Adrenal gland (tissue), 12 donors: ENCODE data around the gene SARS1. TPM values are rescaled to one million over a fixed set of nuclear protein-coding genes. Genes with fewer than 3 reads are reported as not detected.
A peak's percentile ranks its signal among the peaks of the same experiment; 100 is the strongest.

Experiments used
- DNase-seq, 7 donors: peaks; one replicate each; pipeline ENCODE4 v3.0.0-alpha.2; 2019 to 2020
- H3K27ac ChIP-seq, 5 donors: fragments of 200-600 bp; sonication (generic) in 4 of 5; 1 replicate in 3 of 5; 2 replicates in 2 of 5; pipeline versions ENCODE4 v1.5.1 to v1.8.0; 2016 to 2020; ENCODE audit warnings: mild to moderate bottlenecking in 1 of 5
- H3K27me3 ChIP-seq: fragments of 200-600 bp; 2 replicates; pipeline ENCODE4 v1.8.0; 2021
- H3K36me3 ChIP-seq, 2 donors: fragments of 200-600 bp; replicated peaks in 1 of 2; 1 replicate in 1 of 2; 2 replicates in 1 of 2; pipeline versions ENCODE4 v1.5.1 to v1.8.0; 2018 to 2022
- H3K4me1 ChIP-seq, 2 donors: fragments of 200-600 bp; replicated peaks in 1 of 2; 1 replicate in 1 of 2; 2 replicates in 1 of 2; pipeline versions ENCODE4 v1.5.1 to v1.8.0; 2018 to 2021
- H3K4me3 ChIP-seq, 4 donors: fragments of 200-600 bp; sonication (generic) in 3 of 4; one replicate each; pipeline ENCODE4 v1.5.1; 2016 to 2018
- H3K9me3 ChIP-seq, 3 donors: fragments of 200-600 bp; sonication (generic) in 1 of 3; replicated peaks in 1 of 3; 1 replicate in 2 of 3; 2 replicates in 1 of 3; pipeline versions ENCODE4 v1.5.1 to v1.8.0; 2016 to 2021
- POLR2A ChIP-seq, 2 donors: fragments of 450-650 bp; IDR thresholded peaks; one replicate each; pipeline ENCODE4 v1.6.1; 2017; ENCODE audit warnings: antibody characterized with exemption in 2 of 2, mild to moderate bottlenecking in 2 of 2, moderate library complexity in 1 of 2
- WGBS, 4 donors: extraction: QIAGEN DNeasy Blood & Tissue Kit in 2 of 4; methylation state at CpG; one replicate each; pipeline versions ENCODE4 v1.1.5 to v1.1.7; 2013 to 2017; 5-methylcytosine and 5-hydroxymethylcytosine counted together
- intact Hi-C, 2 donors: fragments of 100-400 bp; cut with DNase I; formaldehyde crosslinking; loops; one replicate each; pipeline versions ENCODE4 v1.14.1 to v1.15.0; 2022 to 2023
- polyA plus RNA-seq, 3 donors: library from polyadenylated mRNA; stranded (reverse); fragments of 200-250 nt in 2 of 3; fragments of 350-450 nt in 1 of 3; fragmentation: Illumina TruSeq in 1 of 3; extraction: RNeasy Lipid Tissue Mini Kit (QIAGEN cat#74804) in 1 of 3; gene quantifications; one replicate each; pipeline ENCODE4 v1.2.3, GENCODE V29; 2013 to 2014
- total RNA-seq, 9 donors: library from RNA; depleted of rRNA in 4 of 9; stranded (reverse); fragments of >200 nt in 4 of 9; fragments of 120-200 nt in 1 of 9; fragmentation: NEBNext Ultra II Directional in 1 of 9; extraction: Animal tissue kit (Norgen Biotek cat#: 25700) in 1 of 9; gene quantifications; one replicate each; pipeline versions ENCODE4 v1.1.0 to v1.2.4, GENCODE V29; 2013 to 2023
- TF ChIP-seq, protein P1 (sequence below), 6 experiments: fragments of 450-650 bp in 4 of 6; fragments of 200-600 bp in 2 of 6; sonication (generic) in 1 of 6; IDR thresholded peaks; 1 replicate in 5 of 6; 2 replicates in 1 of 6; pipeline versions ENCODE4 v1.5.1 to v1.8.0; 2016 to 2021; ENCODE audit warnings: antibody characterized with exemption in 6 of 6, mild to moderate bottlenecking in 2 of 6, moderate library complexity in 1 of 6
- donor health status: healthy with polysubstance abuse.
- donor health status: Bipolar disorder and iron deficiency.
- donor health status: DM: yes; HTN: yes; CAD: no.
- donor health status: DM: no; HTN: no; CAD: no.
- donor health status: DM: no; HTN: no; CAD: no.
- donor health status: DM: yes; HTN: yes; CAD: no.

SARS1 gene
- total and polyA plus RNA-seq, 12 donors: 64.3 to 216 (median 152) TPM

DNA sequence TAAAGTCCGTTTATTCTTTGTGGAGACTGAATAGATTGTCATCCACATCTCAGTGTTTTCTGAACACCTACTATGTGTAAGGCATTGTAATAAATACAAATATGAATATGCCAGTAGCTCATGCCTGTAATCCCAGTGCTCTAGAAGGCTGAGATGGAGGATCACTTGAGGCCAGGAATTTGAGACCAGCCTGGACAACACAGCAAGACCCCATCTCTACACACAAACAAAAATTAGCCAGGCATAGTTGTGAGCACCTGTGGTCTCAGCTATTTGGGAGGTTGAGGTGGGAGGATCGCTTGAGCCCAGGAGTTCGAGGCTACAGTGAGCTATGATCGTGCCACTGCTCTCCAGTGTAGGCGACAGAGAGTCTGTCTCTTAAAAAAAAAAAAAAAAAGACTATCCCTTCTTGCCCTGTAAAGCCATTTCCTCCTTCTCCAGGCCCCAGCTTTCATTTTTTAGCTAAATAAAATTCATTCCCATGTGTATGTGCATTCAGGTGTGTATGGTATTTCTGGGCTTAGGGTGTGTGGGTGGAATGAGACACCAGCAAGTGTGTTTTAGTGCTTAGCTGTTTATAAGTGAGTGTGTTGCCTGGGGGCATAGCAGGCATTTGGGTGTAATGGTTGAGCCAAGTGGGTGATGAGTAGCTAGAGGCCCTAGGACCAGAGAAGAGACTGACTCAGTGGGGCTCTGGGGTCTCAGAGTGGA, 43.4 kb downstream of the SARS1 start:
- no peak for TF ChIP-seq POLR2A (IDR thresholded peaks at IDR 0.05)
- TF ChIP-seq, protein P1, sequence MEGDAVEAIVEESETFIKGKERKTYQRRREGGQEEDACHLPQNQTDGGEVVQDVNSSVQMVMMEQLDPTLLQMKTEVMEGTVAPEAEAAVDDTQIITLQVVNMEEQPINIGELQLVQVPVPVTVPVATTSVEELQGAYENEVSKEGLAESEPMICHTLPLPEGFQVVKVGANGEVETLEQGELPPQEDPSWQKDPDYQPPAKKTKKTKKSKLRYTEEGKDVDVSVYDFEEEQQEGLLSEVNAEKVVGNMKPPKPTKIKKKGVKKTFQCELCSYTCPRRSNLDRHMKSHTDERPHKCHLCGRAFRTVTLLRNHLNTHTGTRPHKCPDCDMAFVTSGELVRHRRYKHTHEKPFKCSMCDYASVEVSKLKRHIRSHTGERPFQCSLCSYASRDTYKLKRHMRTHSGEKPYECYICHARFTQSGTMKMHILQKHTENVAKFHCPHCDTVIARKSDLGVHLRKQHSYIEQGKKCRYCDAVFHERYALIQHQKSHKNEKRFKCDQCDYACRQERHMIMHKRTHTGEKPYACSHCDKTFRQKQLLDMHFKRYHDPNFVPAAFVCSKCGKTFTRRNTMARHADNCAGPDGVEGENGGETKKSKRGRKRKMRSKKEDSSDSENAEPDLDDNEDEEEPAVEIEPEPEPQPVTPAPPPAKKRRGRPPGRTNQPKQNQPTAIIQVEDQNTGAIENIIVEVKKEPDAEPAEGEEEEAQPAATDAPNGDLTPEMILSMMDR (IDR thresholded peaks at IDR 0.05): no peak
- intact Hi-C loops: no loop called here
- Histone ChIP-seq H3K36me3 (no peaks in the 10 kb centered on the region), H3K27ac (no peak overlapping the region), H3K9me3 (no peaks in the 10 kb centered on the region), H3K4me3 (no peak overlapping the region), H3K27me3 (no peaks in the 10 kb centered on the region), H3K4me1 (peaks cover 0 to 8% of the 10 kb centered on the region in 2 donors)
- WGBS, 4 donors: 85 to 96% (median 91%) methylated on average over 5 of the region's 5 CpGs
- DNase-seq: no peak

- H3K27me3 ChIP-seq: no peaks in the 10 kb centered on the region
- intact Hi-C loops: no loop called here
Measured at GRCh38 chr1:109257682-109258421, 44.1 kb downstream of the SARS1 start.

DNA sequence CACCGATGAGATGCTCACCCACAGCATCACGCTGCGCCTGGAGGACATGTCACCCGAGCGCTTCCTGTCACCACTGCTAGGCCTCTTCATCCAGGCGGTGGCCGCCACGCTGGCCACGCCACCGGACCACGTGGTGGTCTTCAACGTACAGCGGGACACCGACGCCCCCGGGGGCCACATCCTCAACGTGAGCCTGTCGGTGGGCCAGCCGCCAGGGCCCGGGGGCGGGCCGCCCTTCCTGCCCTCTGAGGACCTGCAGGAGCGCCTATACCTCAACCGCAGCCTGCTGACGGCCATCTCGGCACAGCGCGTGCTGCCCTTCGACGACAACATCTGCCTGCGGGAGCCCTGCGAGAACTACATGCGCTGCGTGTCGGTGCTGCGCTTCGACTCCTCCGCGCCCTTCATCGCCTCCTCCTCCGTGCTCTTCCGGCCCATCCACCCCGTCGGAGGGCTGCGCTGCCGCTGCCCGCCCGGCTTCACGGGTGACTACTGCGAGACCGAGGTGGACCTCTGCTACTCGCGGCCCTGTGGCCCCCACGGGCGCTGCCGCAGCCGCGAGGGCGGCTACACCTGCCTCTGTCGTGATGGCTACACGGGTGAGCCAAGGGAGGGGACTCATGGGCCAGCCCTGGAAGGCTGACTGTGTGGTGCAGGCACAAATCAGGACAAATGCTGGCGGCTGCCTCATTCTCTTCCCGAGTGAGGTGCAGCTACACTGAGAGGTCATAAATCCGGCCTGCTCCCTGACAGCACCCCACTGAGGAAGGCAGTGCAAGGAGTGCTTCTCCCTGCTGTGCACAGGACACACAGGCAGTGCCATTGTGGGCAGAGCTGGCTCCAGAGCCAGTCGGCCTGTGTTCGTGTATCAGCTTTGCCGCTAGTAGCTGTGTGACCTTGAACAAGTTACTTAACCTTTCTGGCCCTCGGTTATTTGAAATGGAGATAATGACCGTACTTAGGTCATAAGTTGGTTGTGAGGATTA, 45.1 kb downstream of the SARS1 start:
- H3K4me1 ChIP-seq: peaks cover 0 to 8% of the 10 kb centered on the region in 2 donors
- WGBS, 4 donors: 89 to 91% (median 90%) methylated on average over 55 to 69 of the region's 69 CpGs
- TF ChIP-seq, protein P1 (IDR thresholded peaks at IDR 0.05): no peak
- no peak for TF ChIP-seq POLR2A (IDR thresholded peaks at IDR 0.05)
- H3K27ac ChIP-seq: no peak overlapping the region
- intact Hi-C loops: no loop called here
- H3K9me3 ChIP-seq: no peaks in the 10 kb centered on the region
- DNase-seq: peak in 1 of 7 donors; percentile 19
- H3K36me3 ChIP-seq: no peaks in the 10 kb centered on the region
- no peaks in the 10 kb centered on the region for H3K27me3 ChIP-seq
- H3K4me3 ChIP-seq: no peak overlapping the region

More at GRCh38 chr1:109257682-109258421, 44.1 kb downstream of the SARS1 start:
- no peak for TF ChIP-seq POLR2A (IDR thresholded peaks at IDR 0.05)
- TF ChIP-seq, protein P1 (IDR thresholded peaks at IDR 0.05): no peak
- H3K9me3 ChIP-seq: no peaks in the 10 kb centered on the region
- WGBS, 4 donors: 87 to 91% (median 88%) methylated on average over 8 to 15 of the region's 15 CpGs
- H3K36me3 ChIP-seq: no peaks in the 10 kb centered on the region
- H3K4me1 ChIP-seq: peaks cover 0 to 8% of the 10 kb centered on the region in 2 donors
- no peak overlapping the region for H3K27ac ChIP-seq
- DNase-seq: no peak
- no peak overlapping the region for H3K4me3 ChIP-seq
